ENCODE results near the gene SUSD1.

DNA sequence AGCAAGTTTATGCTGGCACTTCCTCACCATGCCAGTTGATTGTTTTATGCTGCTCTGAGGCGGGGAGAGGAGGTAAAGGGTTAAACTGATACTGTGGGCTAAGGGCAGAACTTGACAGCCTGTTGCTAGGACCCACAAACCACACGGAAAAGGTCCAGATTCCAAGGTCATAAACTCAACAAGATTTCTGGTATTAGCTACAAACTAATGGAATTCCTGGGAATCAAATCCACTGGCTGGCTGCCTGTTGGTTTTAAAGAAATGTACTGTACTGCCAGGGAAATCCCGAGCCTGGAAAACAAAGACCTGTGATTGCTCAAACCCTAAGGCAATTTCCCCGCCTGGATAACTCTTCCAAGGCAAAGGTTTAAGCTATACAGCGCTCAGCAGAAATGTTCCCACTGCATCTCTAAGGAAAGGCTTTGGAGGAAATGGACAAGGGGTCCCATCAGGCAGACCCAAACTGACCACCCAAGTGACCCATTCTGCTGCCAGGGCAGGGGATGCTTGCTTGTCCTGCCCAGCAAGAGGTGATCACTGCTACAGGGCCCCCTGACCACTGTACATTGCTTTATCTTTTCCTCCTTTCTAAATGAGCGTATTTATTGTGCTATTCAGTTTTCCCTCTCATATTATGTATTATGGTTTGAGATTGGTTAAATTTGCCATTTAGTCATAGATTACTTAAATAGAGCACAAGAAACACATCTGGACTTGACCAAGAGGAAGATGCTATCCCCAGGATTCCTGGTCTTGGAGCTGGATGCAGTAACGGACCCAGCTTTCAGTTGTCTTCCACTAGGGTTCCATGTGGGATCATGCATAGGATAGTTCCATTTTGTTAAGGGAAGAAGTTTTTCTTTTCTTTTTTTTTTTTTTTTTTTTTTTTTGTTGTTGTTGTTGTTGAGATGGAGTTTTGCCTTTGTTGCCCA lies 124.3 kb downstream of the SUSD1 start:
- TF ChIP-seq POLR2AphosphoS5 (IDR thresholded peaks at IDR 0.05) (no peak), POLR2A (IDR thresholded peaks at IDR 0.05) (no peak)
- TF ChIP-seq, protein P1, sequence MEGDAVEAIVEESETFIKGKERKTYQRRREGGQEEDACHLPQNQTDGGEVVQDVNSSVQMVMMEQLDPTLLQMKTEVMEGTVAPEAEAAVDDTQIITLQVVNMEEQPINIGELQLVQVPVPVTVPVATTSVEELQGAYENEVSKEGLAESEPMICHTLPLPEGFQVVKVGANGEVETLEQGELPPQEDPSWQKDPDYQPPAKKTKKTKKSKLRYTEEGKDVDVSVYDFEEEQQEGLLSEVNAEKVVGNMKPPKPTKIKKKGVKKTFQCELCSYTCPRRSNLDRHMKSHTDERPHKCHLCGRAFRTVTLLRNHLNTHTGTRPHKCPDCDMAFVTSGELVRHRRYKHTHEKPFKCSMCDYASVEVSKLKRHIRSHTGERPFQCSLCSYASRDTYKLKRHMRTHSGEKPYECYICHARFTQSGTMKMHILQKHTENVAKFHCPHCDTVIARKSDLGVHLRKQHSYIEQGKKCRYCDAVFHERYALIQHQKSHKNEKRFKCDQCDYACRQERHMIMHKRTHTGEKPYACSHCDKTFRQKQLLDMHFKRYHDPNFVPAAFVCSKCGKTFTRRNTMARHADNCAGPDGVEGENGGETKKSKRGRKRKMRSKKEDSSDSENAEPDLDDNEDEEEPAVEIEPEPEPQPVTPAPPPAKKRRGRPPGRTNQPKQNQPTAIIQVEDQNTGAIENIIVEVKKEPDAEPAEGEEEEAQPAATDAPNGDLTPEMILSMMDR (IDR thresholded peaks at IDR 0.05), result no peak

All from upper lobe of left lung (tissue), 4 donors.